ENCODE measurements around the gene PGAM2.

GRCh38 chr7:44107961-44108767 lies 42.8 kb upstream of the PGAM2 start:
- TF ChIP-seq CTCF (IDR thresholded peaks at IDR 0.05; ENCODE audit: poor library complexity) (no peak), EZH2 (IDR thresholded peaks at IDR 0.05; ENCODE audit: borderline replicate concordance) (no peak), EZH2phosphoT487 (IDR thresholded peaks at IDR 0.05; ENCODE audit: low read depth, severe bottlenecking, unreplicated experiment) (no peak)

Measured in hepatocyte (in vitro differentiated cells).